Testis (tissue), 2 donors: ENCODE results near the gene EPS8L3.

Experiments
- POLR2A ChIP-seq: fragments of 450-650 bp; IDR thresholded peaks from one replicate; pipeline ENCODE4 v1.6.1; 2017; ENCODE audit warnings: antibody characterized with exemption, mild to moderate bottlenecking, moderate library complexity
- TF ChIP-seq, protein P1 (sequence below), 3 experiments: fragments of 450-650 bp in 2 of 3; fragments of 200-600 bp in 1 of 3; sonication (generic) in 1 of 3; IDR thresholded peaks; one replicate each; pipeline ENCODE4 v1.5.1; 2016 to 2019; ENCODE audit warnings: antibody characterized with exemption in 3 of 3, mild to moderate bottlenecking in 2 of 3, moderate library complexity in 1 of 3

DNA sequence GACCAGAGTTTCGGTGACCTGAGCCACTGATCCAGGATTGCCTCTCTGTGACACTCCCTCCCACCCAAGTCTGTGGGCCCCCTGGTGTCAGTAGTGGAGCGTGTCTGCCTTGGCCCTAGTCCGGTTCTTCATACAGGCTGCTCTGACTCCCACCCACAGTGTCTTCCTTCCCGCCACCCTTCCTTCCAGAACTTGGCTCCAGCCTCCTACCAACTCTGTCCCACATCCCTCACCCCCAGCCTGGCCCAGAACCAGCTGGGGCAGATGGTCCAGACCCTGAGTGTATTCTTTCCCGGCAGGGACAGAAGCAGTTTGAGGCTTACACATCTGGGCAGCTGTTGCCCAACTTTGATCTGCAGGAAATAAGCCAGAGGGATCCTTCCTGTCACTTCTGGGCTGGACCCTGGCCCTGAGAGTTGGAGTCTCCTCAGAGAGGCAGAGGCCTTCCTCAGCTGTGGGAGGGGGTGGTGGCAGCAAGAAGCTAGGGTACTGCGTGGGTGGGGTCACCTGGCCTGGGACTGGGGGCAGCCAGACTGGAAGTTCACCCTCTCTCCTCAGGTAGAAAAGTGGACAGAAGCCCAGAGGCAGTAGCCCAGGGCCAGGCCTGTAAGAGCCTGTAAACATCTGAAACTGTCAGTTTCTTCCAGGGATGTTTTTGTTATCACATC is 43.1 kb upstream of the EPS8L3 start:
- no peak for TF ChIP-seq POLR2A
- TF ChIP-seq, protein P1, sequence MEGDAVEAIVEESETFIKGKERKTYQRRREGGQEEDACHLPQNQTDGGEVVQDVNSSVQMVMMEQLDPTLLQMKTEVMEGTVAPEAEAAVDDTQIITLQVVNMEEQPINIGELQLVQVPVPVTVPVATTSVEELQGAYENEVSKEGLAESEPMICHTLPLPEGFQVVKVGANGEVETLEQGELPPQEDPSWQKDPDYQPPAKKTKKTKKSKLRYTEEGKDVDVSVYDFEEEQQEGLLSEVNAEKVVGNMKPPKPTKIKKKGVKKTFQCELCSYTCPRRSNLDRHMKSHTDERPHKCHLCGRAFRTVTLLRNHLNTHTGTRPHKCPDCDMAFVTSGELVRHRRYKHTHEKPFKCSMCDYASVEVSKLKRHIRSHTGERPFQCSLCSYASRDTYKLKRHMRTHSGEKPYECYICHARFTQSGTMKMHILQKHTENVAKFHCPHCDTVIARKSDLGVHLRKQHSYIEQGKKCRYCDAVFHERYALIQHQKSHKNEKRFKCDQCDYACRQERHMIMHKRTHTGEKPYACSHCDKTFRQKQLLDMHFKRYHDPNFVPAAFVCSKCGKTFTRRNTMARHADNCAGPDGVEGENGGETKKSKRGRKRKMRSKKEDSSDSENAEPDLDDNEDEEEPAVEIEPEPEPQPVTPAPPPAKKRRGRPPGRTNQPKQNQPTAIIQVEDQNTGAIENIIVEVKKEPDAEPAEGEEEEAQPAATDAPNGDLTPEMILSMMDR (IDR thresholded peaks at IDR 0.05) = no peak
